ENCODE results near the gene BCL10.

GRCh38 chr1:85224295-85224694 is 52.1 kb downstream of the BCL10 start:
- TF ChIP-seq CTCF (IDR thresholded peaks at IDR 0.05) (no peak), EP300 (IDR thresholded peaks at IDR 0.05; ENCODE audit: low read depth) (no peak), POLR2AphosphoS5 (IDR thresholded peaks at IDR 0.05) (no peak), POLR2A (IDR thresholded peaks at IDR 0.05) (no peak)

Measured in transverse colon (tissue), 4 donors.